ENCODE results near the gene GLRX.

GLRX gene

GRCh38 chr5:95780597-95780996 lies 41.9 kb downstream of the GLRX start:
- no peak for TF ChIP-seq CTCF (IDR thresholded peaks at IDR 0.05; ENCODE audit: low read depth, low read length, missing control alignments)
- no peak for DNase-seq (ENCODE audit: low read depth)

GRCh38 chr5:95779611-95780010 lies 42.9 kb downstream of the GLRX start:
- H3K4me3 ChIP-seq (ENCODE audit: low read depth, low read length) = no peak overlapping the region
- TF ChIP-seq CTCF (IDR thresholded peaks at IDR 0.05; ENCODE audit: low read depth, low read length, missing control alignments) = no peak
- DNase-seq (ENCODE audit: low read depth) = no peak

More at GRCh38 chr5:95780597-95780996, 41.9 kb downstream of the GLRX start:
- H3K4me3 ChIP-seq (ENCODE audit: low read depth, low read length) = no peak overlapping the region

- DNase-seq (ENCODE audit: low read depth) = no peak
- H3K4me3 ChIP-seq (ENCODE audit: low read depth, low read length) = no peak overlapping the region
- TF ChIP-seq CTCF (IDR thresholded peaks at IDR 0.05; ENCODE audit: low read depth, low read length, missing control alignments) = no peak
These were observed 43.7 kb downstream of the GLRX start for GRCh38 chr5:95778713-95779436.

GRCh38 chr5:95777441-95777840 lies 45.1 kb downstream of the GLRX start:
- H3K4me3 ChIP-seq (ENCODE audit: low read depth, low read length) = no peak overlapping the region
- no peak for DNase-seq (ENCODE audit: low read depth)
- no peak for TF ChIP-seq CTCF (IDR thresholded peaks at IDR 0.05; ENCODE audit: low read depth, low read length, missing control alignments)

- no peak overlapping the region for H3K4me3 ChIP-seq (ENCODE audit: low read depth, low read length)
- no peak for TF ChIP-seq CTCF (IDR thresholded peaks at IDR 0.05; ENCODE audit: low read depth, low read length, missing control alignments)
- DNase-seq (ENCODE audit: low read depth) = no peak
These were observed 49.0 kb downstream of the GLRX start for GRCh38 chr5:95773335-95774059.

GRCh38 chr5:95771892-95772291 lies 50.6 kb downstream of the GLRX start:
- no peak for DNase-seq (ENCODE audit: low read depth)
- H3K4me3 ChIP-seq (ENCODE audit: low read depth, low read length) = no peak overlapping the region
- TF ChIP-seq CTCF (IDR thresholded peaks at IDR 0.05; ENCODE audit: low read depth, low read length, missing control alignments) = no peak

All from GM12864 (cell line).